ENCODE measurements around the gene H1-8. TPM values are rescaled to one million over a fixed set of nuclear protein-coding genes. Genes with fewer than 3 reads are reported as not detected.

Gene H1-8
- polyA plus RNA-seq, 1 experiment: not detected

GRCh38 chr3:129573493-129573892 is 30.5 kb downstream of the H1-8 start:
- H3K4me3 ChIP-seq (ENCODE audit: low read depth, low read length): no peak overlapping the region
- H3K27me3 ChIP-seq (ENCODE audit: control insufficient read depth, insufficient read depth, low read length): no peaks in the 10 kb centered on the region
- H3K27ac ChIP-seq (ENCODE audit: low read depth, low read length): no peak overlapping the region
- ChIA-PET POLR2A (no interaction called here), CTCF (no interaction called here)
- no peaks in the 10 kb centered on the region for H3K9me3 ChIP-seq (ENCODE audit: control insufficient read depth, insufficient read depth, low read length)
- no peak for TF ChIP-seq CTCF (IDR thresholded peaks at IDR 0.05; ENCODE audit: low read depth, low read length)
- DNase-seq (ENCODE audit: low read depth, low spot score): no peak

DNA sequence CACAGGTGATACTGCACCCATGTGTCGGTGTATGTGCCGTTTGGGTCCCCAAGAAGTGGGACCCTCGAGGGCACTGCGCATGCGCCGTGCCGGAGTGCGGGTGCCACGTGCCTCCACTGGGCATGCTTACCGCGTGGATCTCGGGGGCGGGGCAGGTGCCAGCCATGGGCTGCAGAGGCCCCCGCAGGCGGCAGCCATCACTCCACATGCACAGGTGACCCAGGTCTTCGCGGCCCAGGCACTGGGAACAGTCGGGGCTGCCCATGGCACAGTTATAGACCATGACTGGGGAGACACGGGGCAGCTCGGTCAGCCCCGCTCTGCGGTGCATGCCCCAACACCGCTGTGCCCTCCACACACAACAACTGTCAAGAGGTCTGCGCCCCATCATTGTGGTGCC is 31.2 kb downstream of the H1-8 start:
- H3K27ac ChIP-seq (ENCODE audit: low read depth, low read length): no peak overlapping the region
- POLR2A ChIA-PET: no interaction called here
- no peak for DNase-seq (ENCODE audit: low read depth, low spot score)
- no peaks in the 10 kb centered on the region for H3K9me3 ChIP-seq (ENCODE audit: control insufficient read depth, insufficient read depth, low read length)
- H3K4me3 ChIP-seq (ENCODE audit: low read depth, low read length): no peak overlapping the region
- no peaks in the 10 kb centered on the region for H3K27me3 ChIP-seq (ENCODE audit: control insufficient read depth, insufficient read depth, low read length)
- TF ChIP-seq CTCF (IDR thresholded peaks at IDR 0.05; ENCODE audit: low read depth, low read length): no peak
- CTCF ChIA-PET: no interaction called here

GRCh38 chr3:129575233-129575996 is 32.4 kb downstream of the H1-8 start:
- Histone ChIP-seq H3K9me3 (ENCODE audit: control insufficient read depth, insufficient read depth, low read length) (no peaks in the 10 kb centered on the region), H3K27me3 (ENCODE audit: control insufficient read depth, insufficient read depth, low read length) (no peaks in the 10 kb centered on the region), H3K4me3 (ENCODE audit: low read depth, low read length) (no peak overlapping the region), H3K27ac (ENCODE audit: low read depth, low read length) (no peak overlapping the region)
- ChIA-PET POLR2A (no interaction called here), CTCF (interaction anchor here (0.5 kb wide), 1 partner anchor 194 kb away, joined by 3 read pairs; no protein-coding TSS in a partner anchor)
- TF ChIP-seq CTCF (IDR thresholded peaks at IDR 0.05; ENCODE audit: low read depth, low read length): no peak
- no peak for DNase-seq (ENCODE audit: low read depth, low spot score)

GRCh38 chr3:129575997-129576384 is 33.0 kb downstream of the H1-8 start:
- POLR2A ChIA-PET: no interaction called here
- no peak for DNase-seq (ENCODE audit: low read depth, low spot score)
- no peaks in the 10 kb centered on the region for H3K9me3 ChIP-seq (ENCODE audit: control insufficient read depth, insufficient read depth, low read length)
- no peak for TF ChIP-seq CTCF (IDR thresholded peaks at IDR 0.05; ENCODE audit: low read depth, low read length)
- no peaks in the 10 kb centered on the region for H3K27me3 ChIP-seq (ENCODE audit: control insufficient read depth, insufficient read depth, low read length)
- no peak overlapping the region for H3K27ac ChIP-seq (ENCODE audit: low read depth, low read length)
- CTCF ChIA-PET: interaction anchor here (0.5 to 0.9 kb wide), 2 partner anchors 15 to 194 kb away, joined by 3 read pairs; no protein-coding TSS in a partner anchor
- no peak overlapping the region for H3K4me3 ChIP-seq (ENCODE audit: low read depth, low read length)

DNA sequence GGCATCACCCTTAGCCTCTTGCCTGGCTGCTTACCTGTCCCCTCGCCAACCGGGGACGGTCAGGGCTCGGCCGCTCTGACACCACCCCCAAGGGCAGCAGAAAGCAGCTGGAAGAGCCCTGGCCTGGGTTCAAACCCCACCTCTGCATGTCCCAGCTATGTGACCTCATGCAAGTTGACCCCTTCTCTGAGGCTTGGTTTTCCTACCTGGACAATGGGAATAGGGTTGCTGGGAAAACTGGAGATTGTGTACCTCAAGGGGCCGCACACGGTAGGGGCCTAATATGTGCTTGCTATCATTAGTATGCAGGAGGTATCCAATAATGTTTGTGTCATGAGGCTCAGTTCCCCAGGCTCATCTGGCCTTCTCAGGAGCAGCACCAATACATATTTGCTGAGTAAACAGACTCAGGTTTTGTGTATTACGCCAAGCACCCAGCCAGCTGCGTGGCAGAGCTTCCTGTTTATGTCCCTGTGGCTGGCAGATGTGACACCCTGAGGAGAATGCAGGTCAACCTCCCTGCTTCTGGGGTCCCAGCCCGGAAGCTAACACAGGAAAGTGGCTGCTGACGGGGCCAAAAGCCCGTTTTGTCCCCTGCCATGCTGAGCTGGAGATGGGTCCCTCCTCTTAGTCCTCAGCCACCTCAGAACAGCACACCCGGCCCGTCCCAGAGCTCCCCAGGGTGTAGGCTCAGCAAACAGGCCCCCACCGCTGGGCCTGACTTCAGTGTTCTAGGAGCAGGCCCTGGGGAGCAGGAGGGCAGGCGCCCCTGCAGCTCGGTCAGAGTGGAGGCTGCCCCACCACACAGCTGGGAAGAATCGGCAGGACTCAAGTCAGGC is 33.8 kb downstream of the H1-8 start:
- Histone ChIP-seq H3K27ac (ENCODE audit: low read depth, low read length) (no peak overlapping the region), H3K4me3 (ENCODE audit: low read depth, low read length) (no peak overlapping the region), H3K9me3 (ENCODE audit: control insufficient read depth, insufficient read depth, low read length) (no peaks in the 10 kb centered on the region), H3K27me3 (ENCODE audit: control insufficient read depth, insufficient read depth, low read length) (no peaks in the 10 kb centered on the region)
- ChIA-PET POLR2A (no interaction called here), CTCF (interaction anchor here (0.9 kb wide), 1 partner anchor 14 kb away, joined by 3 read pairs; no protein-coding TSS in a partner anchor)
- TF ChIP-seq CTCF (IDR thresholded peaks at IDR 0.05; ENCODE audit: low read depth, low read length): no peak
- DNase-seq (ENCODE audit: low read depth, low spot score): no peak
